Stimulated activated CD4-positive, alpha-beta T cell treated with anti-CD3 and anti-CD28 coated beads, Interleukin-4, amount 100 ng/mL, for 4 hours (primary cell): ENCODE results near the gene ATG10.
"Not testable (repeated sequence)": the region's sequence is repeated elsewhere in the genome, so short reads cannot be mapped to it uniquely, and the experiment has no call there.

Experiments used
- DNase-seq, 2 experiments: peaks; one replicate each; pipeline ENCODE4 v3.0.0-alpha.2; 2020

Gene ATG10

DNA sequence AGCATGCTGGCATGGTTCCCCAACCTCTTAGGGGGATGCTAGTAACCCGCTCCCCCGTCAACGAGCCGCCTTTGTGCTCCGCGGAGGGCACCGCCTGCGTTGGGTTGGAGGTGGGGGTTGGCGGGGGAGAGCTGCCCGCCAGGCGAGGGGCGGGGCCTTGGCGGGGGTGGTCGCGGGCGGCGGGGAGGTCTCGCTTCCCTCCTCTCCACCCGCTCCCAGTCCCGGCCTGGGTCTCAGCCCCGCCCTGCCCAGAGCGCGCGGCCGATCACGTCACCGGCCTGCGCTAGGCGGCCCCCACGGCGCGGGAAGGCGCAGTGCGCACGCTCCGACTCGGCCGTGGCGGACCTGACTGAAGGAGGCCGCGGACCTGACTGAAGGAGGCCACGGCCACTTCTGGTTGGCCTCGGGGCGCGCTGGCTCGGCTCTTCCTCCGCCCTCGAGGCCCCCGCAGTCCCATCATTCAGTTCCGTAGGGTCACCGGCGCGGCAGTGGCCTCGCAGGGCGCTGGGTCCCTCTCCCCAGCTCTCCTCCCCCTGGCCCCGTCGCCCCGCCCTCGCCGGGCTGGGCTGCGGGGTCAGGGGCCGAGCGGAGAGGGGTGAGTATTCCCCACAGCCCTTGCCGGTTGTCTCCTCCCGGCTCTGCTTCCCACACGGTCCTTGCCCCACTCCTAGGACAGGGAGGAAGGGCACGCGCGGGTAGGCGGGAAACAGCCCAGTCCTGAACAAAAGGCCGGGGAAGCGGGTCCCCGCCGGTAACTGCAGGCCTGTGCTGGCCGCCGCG is at the start of gene ATG10:
Gene ATG10 (plus strand): TSS at position 312 of the 780 bp plus-strand sequence. CDS start 15,548 bp downstream, outside the sequence.
- peak; percentile 89 for DNase-seq

DNA sequence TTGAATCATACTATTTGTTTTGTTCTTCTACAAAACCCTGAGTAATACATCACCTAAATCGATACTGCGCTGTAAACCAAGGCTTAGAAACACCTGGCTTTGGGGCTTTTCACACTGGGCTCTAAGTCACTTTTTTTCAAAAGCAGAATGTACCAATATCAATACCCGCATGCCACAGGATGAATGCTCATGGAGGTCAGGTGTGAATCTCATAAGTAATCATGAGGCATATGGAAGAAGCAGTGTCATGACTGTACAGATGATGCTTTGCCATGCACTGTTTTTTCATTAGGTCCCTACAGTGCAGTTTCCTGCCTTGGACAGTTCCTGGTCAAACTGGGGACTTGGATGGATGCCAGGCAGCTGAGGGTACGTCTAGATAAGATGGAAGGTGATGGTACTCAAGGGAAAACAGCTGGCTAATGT is 49.0 kb upstream of the ATG10 start:
- no peak for DNase-seq

DNA sequence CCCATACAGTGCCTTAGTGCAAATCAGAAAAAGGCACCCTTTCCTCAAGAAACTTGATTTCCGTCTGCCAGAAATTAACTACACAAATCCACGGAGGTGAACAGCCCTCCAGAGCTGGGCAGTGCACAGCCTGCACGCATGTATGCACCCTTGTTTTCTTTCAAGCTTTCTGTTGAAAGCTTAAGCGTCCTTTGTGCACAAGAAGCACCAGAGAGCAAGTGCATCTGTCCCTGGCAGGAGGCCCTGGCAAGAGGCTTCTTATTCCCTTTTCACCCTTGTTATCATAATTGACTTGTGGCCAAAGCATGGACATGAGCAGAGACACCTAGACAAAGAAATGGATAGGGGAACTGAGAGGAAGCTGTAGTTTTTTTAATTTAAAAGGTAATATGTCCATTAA is 47.4 kb upstream of the ATG10 start:
- no peak for DNase-seq

DNA sequence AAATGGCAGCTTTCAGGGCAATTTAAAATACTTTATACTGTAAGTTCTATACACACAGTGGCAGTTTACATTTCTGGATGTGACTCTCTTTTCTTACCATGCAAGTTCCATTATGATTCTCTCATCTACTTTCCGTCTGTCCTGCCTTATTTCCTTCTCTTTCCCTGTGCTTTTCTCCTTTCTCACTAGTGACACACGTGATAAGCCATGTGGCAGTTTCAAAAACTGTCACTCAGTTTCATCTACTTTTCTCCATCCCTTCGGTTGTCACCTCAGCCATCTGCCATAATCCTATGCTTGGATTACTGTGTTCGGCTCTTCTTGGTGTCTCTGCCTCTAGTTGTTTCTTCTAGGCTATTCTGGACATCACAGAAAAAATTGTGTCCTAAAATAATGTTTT is 46.8 kb upstream of the ATG10 start:
- no peak for DNase-seq

DNA sequence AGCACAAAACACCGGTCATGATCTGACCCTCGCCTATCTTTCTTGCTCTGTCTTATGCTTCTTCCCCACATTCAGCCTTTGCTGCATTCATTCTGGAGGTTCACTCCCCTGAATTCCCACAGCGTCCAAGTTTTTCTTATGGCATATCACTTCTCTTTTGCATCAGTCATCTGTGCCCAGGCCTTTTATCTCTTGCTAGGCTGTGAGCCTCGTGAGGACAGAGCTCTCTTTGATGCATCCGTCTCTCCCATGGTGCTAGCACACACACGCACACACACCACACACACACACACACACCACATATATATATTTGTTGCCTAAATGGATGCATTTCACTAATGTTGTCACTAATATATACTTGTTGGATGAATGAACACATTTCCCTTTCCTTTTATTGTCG is 45.8 kb upstream of the ATG10 start:
- DNase-seq: no peak

DNA sequence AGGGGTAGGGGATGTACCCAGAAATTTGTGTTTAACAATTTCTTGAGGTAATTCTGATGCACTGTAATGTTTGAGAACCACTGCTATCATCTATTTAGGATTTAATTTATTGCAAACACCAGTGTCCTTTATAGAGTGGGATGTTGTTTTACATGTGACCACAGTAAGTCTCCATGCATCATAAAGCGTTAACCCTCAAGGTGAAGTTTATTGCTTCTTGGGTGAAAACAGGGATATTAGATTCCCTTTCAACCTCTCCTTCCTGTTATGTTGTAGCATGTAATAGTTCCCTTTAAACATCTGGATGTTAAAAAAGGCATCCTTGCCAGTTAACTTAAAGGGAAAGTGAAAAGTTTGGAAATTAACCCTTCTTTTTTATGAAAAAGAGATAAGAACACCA is 35.8 kb upstream of the ATG10 start:
- DNase-seq: no peak

DNA sequence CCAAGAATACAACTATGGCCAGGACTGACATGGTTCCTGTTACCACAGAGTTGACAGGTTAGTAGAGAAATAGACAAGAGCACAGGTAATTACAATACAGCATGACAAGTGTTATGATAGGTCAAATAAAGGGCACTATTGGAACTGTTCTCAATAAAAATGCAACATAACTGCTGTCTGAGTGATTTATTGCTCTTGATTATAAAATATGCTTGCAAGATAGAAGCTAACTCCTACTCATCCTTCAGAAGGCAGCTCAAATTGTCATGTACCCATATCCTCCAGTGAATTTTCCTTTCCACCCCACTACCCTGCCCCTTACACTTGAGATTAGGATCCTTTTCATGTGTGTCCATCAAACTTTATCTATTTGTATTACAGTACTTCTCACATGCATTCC is 35.1 kb upstream of the ATG10 start:
- no peak for DNase-seq

DNA sequence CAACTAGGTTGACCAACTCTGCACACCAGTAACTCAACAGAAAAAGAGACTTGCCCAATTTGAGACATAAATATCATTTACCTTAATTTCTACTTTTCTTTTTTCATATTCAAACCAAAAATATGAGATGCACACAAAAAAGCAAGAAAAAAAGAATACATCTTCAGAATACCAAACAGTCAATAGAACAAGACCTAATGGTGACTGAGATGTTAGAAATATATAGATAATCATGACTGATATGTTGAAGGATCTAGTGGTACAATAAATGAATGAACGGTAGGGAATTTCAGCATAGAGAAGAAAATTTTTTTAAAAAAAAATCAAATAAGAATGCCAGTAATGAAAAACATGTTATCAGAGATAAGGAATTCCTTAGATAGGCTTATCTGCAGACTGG is 29.1 kb upstream of the ATG10 start:
- DNase-seq: no peak

DNA sequence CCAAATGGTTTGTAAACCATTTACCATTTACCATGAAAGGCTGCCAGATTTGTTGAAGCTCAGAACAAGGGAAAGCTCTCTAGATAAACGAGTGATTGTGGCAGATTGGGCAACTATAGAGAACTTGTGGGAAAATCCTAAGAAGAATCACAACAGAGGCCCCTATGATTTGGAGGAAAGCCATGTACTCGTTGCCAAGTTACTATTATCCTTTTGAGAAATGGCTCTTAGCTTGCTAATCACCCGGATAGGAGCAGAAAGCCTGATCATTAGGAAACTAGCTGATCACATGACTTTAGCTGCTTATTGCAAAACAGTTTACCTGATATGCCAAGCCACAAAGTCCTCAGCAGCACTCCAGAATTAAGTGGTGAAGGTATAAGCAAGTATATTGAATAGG is 23.5 kb upstream of the ATG10 start:
- DNase-seq: no peak

DNA sequence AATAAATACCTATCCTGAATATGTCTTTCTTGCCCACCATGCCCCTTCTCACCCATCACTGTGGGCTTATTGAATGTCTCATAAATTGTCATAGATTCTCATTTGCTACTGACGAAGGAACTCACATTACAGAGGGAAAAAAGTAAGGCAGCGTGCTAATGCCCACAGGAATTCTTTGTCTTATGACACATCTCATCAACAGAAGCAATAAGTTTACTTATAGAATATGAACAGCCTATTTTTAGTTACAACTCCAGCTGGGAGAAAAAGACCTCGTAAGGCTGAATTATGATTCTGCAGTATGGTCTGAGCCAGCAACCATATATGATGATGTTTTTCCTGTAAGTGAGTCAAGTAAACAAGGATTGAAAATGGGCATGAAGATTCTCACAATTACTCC is 22.4 kb upstream of the ATG10 start:
- no peak for DNase-seq

DNA sequence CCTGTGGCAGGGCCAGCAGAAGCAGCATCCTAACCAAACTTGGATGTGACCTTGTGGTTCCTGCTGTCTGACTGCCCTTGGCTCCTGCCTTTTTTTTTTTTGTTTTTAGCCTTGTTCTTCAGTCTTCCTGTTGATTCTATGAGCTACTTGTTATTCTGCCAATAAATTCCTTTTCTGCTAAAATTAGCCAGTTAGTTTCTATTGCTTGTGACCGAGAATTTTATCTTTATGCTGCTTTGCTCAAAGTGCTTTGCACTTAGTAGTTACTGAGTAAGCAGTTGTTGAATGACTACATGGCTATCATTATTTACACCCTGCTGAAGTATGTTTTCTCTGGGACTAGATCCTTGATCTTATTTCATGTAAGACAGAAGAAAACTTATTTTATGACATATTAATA is 20.8 kb upstream of the ATG10 start:
- DNase-seq: no peak

DNA sequence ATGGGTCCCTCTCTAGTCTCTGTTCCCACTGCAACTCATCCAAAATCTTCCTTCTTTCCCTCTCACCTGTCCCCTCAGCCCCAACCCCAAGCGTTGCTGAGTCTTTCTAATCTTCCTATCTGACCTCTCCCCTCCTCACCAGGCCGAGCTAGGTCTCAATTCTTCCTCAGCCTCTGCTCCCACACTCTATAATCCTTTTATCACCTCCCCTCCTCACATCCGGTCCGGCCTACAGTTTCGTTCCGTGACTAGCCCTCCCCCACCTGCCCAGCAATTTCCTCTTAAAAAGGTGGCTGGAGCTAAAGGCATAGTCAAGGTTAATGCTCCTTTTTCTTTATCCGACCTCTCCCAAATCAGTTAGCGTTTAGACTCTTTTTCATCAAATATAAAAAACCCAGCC is 17.0 kb upstream of the ATG10 start:
- DNase-seq: not testable (repeated sequence)

DNA sequence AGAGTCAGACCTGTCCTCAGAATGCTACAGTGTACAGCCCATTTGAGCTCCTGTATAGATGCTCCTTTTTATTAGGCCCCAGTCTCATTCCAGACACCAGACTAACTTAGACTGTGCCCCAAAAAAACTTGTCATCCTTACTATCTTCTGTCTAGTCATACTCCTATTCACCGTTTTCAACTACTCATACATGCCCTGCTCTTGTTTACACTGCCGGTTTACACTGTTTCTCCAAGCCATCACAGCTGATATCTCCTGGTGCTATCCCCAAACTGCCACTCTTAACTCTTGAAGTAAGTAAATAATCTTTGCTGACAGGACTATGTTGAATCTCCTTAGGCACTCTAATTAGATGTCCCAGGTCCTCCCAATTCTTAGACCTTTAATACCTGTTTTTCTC is 13.7 kb upstream of the ATG10 start:
- DNase-seq: not testable (repeated sequence)

DNA sequence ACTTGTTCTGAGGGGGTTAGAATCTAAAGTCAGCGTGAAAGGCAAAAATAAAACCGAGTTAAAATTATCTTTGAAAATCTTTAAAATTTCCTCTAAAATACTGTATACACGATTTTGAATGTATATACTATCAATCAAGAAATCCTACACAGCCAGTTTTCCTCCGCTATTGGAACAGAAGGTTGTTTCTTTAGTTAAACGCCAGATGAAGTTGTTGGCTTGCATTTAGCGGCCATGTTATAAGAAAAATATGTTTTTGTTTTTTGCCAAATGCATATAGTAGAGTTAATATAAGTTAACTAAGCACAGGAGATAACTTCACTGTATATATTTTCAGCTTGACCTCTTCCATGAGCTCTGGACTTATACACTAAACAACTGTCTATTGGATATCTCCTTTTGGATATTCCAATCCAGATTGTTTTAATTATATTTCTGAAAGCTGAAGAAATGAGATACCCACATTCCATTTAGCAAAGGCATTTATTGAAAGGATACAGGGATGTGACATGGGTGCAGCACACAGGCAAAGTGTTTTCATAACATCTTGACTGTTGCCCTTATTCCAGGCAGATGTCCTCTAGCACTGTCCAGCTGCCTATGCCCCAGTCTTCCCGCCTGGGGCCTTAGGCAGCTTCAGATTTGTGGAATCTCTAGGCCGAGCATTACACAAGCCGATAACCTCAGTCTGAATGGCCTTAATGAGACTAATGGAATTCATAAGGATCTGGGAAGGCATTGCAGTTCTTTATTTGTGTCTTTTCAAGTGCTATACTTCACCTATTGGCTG is 10.0 kb upstream of the ATG10 start:
- no peak for DNase-seq

DNA sequence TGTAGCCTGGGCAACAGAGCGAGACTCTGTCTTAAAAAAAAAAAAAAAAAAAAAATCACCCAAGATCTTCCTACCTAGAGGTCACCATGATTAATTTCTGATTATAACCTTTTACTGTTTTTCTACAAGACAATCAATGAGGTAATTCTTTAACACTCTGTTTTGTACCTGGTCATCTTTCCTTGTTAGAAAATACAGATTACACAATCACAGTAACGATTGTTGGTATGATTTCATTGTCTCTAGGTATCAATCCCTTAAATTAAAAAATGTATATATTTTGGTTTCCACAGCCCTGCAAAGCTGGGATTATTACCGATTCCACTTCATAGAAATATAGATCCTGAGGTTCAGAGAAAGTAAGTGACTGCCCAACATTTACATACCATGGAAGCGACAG is 8.3 kb upstream of the ATG10 start:
- DNase-seq: no peak

DNA sequence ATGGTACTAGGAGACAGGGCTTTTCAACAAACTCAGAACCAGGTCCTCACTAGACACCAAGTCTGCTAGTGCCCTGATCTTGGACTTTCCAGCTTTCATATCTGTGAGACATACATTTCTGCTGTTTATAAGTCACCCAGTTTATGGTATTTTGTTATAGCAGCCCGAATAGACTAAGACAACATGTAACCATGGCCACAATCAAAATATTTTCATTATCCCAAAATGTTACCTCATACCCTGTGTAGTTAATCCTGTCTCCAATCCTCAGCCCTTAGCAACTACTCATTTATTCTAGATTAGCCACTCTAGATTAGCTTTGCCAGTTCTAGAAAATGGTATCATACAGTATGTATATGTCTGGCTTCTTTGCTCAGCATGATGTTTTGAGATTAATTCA is 6.3 kb upstream of the ATG10 start:
- no peak for DNase-seq

DNA sequence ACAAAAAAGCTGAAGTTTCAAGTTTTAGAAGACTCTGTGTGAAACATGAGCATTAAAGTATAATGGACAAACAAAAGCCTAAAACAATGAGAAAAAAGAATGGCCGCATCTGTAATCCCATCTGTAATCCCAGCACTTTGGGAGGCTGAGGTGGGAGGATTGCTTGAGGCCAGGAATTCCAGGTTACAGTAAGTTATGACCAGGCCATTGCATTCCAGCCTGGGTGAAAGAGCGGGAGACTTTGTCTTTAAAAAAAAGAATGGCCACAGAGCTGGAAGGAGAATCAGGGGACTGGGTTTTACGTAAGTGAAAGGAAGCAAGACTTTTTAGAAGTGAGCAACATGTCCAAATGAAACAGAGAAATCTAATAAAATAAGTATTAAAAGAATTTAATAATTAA is 2.6 kb upstream of the ATG10 start:
- DNase-seq: no peak

DNA sequence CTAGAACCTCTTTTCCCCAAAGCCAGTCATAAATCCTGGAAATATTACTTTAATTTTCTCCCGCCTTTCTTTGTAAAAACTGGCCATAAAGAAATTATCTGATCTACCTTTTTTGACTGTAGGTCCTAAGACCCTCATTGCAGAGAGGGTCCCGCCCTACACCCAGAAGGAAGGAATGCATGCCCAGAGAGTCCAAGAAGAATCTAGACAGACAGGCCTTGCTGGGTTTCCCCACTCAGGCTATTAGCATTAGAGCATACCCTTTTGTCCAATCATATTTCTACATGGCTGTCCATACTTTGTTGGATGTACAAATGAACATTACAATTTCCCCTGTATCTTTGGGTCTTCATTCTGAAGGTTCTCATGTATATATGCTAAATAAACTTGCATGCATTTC is 1.9 kb upstream of the ATG10 start:
- DNase-seq: no peak

DNA sequence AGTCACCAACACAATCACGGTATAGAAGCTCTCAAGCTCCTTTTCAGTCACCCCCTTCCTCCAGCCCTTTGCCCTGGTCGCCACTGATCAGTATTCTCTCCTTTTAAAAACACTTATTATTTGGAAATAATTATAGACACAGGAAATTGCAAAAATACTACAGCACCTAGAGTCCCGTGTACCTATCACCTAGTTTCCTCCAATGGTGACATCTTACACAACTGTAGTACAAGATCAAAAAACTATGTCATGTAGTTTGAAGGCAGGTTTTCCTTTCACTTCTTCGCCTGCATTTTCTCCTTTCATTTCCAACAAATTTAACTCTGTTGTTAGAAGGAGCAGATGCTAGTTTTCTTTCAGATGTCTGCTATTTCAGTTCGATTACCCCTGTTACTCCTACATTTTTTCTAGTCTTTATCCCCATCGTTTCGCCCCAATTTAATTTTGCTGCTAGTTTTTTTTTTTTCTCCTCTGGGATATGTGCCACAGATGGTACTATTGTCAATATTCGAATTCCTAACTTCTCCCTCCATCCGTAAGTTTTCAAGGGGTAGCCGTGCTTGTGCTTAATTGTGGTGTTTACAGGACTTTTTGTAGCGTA is 612 bp upstream of the ATG10 start:
- no peak for DNase-seq

DNA sequence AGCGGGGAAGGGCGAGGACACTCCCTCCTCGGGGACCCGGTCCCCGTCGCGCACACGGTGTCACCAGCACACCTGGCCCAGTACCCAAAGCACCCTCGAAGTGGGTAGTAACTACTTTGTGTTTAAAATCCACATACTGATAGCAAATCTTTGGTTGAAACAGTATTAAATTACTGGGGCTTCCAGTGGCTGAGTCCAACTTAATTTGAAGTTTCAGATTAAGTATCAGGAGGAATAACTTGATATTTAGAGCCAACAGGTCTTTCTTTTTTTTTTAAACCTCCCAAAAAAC is 615 bp downstream of the ATG10 start:
- DNase-seq: no peak

DNA sequence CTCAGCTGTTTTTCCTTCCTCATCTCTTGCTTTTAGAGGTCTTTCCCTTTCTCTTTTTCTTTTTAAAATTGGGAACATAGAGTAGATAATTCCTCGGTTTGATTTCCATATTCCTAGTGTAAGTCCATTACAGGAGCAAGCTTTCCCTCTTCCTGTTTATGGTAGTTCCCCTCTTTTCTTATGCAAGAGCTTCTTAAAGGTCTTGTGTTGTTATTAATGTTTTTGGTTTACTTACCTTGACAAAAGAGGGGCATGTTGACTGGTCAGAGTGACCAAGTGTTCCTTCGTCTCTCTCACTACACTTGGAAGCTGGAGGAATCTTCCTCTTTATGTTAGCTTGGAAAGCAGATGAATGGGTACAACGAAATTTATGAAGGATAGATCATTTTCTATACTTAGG is 8.3 kb downstream of the ATG10 start:
- no peak for DNase-seq

DNA sequence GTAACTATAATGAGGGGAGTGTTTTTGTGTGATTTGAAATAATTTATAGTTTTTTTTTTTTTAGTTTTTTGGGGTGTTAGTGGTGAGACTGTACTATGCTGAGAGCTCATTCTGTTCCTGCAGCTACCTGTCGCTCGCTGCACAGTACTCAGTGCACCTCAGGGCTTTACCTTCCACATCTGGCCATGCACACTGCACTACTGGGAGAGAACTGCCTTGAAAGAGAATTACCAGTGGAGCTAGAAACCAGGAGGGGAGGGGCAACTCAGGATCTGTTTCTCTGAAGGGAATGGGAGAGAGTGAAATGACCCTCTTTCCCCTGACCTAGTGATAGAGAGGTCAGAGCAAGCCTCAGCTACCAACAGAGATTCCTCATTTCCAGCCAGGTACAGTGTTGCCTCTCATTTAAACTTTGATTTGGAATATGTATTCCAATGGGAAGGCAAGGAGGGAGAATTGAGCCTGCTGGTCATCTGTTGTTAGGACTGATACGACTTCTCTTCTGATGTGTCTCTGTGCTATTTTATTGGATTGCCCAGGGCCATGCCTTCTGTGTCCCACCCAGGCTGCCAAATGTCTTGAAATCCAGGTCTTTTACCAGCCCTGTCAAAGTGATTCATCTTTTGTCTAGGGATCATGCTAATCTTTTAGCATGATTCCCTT is 8.9 kb downstream of the ATG10 start:
- DNase-seq: no peak

DNA sequence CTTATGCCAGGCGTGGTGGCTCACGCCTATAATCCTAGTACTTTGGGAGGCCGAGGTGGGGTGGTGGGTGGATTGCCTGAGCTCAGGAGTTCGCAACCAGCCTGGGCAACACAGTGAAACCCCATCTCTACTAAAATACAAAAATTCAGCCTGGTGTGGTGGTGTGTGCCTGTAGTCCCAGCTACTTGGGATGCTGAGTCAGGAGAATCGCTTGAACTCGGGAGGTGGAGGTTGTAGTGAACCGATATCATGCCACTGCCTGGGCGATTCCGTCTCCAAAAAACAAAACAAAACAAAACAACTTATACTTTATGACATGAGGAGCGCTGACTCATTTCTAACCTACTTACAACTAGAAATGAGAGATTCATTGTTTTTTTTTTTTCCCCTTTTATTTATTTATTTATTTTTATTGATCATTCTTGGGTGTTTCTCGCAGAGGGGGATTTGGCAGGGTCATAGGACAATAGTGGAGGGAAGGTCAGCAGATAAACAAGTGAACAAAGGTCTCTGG is 10.4 kb downstream of the ATG10 start:
- not testable (repeated sequence) for DNase-seq
